HUDEP-2 (cell line): ENCODE results near the gene CRIM1.
A peak's percentile ranks its signal among the peaks of the same experiment; 100 is the strongest.
"Not testable (repeated sequence)": the region's sequence is repeated elsewhere in the genome, so short reads cannot be mapped to it uniquely, and the experiment has no call there.

ENCODE experiments used
- DNase-seq, 76 experiments: peaks; one replicate each; lab custom pipeline; 2025; ENCODE audit not compliant: unreplicated experiment in 76 of 76; lab: John Stamatoyannopoulos, UW

The CRIM1 gene

DNA sequence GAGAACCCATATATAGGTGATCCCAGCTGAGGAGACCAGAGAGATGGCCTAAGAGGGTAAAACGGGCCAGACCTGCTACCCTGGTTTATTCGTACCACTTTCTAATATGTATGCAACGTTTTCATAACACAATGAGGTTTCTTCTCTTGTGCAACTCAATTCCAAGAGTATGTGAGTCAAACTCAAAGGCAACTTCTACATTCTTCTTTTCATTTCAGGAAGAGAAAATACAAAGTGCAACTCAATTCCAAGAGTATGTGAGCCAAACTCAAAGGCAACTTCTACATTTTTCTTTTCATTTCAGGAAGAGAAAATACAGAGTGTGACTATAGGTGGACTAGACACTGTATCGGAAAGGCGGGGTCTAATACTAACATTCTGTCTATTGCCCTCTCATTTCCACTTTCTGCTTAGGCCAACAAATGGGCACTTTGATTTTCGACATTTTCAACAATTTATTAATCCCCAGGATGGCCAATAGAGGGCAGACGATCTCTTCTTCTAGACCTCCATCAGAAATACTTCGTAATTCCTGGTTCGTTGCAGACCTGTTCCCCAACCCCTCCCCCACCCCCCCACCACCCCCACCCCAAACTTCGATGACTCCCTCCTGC, 3.7 kb upstream of the CRIM1 start:
- DNase-seq = peak in 20 of 76 experiments; percentile 11 to 54 (median 34)

DNA sequence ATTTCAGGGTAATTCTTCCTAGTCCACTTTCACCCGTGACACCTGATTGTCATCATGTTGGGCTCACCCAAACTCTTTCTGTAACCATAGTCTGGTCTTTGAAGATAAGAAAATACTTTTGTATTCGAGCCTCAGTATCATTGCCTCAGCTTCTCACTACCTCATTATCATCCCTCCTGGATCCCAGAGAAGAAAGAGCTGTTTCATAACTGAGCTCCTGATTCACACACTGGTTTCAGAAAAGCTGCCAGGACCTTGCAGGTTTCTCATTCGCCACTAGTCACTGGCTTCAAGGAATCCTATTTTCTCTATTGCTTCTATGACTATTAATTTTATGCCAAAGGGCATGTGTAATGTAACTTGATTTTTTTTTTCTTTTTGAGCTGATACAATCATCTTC, 2.9 kb upstream of the CRIM1 start:
- DNase-seq = peak in 42 of 76 experiments; percentile 15 to 80 (median 52)

- DNase-seq = no peak
Observed at GRCh38 chr2:36354811-36355150, 797 bp upstream of the CRIM1 start.

GRCh38 chr2:36355890-36356297, 316 bp downstream of the CRIM1 start:
- peak in 1 of 76 experiments; percentile 32 for DNase-seq

GRCh38 chr2:36356298-36356989, 866 bp downstream of the CRIM1 start:
- peak in 14 of 76 experiments; percentile 11 to 37 (median 22) for DNase-seq

DNA sequence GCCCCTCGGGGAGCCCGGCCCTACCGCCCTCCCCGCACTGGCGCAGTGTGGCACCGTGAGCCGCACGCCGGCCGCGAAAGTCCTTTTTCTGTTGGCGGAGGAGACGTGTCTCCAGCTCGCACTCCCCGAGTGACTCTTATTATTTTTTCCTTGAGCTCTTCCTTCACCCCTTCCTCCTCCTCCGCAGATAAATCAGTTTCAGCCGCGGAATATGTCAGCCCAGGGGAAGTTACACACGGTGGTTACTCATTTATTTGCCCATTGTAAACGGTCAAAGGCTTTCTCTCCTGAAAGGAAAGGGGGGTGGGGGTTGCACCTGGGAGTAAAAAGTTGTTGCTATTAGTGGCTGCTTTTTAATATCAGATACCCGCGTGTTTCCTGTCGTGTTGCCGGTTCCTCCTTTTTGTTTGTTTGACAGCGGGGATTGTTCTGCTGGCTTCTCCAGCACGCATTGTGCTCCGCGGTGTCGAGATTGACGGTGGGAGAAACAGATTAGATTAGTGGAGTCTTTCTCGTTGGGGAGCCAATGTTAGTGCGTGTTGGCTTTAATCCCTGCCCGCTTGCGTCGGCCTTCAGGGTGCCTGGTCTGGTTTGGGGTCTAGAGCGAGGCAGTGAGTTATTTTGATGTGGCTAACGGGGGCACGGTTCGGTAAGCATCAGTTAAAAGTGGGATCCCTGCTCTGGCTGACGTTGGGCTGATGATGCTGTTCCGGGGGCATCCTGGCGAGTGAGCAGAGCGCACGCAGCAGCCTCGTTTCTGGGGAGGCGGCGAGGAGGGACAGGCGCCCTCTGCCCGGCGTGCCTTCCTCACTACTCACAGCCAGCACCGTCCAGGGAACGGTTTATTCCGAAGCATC, 1.6 kb downstream of the CRIM1 start:
- DNase-seq = peak in 43 of 76 experiments; percentile 18 to 65 (median 40)

DNA sequence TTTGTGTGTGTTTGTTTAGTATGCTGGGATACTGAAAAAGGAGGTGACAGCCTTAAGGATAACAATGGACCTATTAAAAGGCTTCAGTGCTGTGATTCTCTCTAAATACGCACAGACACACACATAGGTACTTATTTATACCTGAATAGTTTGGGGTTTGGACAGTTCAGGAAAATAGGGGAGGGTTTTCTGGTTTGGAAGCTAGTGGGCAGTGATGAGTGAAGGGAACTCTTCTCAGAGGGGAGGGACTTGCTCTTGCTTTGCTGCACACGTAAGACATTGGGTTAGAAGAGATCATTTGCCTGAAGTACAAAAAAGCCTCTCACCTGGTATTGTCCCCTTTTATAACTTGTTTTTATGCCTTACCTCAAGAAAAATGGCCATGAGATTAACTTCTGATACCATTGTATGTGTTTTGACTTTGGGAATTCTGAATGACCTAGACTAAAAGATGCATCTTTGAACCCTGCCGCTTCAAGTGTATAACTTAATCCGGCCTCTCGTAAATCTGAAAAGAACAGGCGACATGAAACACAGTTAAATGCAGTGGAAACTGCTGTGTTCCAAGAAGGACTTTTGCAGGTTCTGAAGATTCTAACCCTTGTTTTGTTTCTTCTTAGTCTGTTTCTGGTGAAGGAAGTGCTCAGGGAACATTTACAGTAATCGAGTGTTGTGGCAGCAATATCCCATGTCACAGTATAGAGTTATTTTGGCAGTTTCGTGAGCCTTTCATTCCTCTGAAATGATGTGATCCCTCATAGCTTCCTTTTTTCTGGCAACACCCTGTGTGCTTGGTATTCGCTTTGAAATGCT, 2.5 kb downstream of the CRIM1 start:
- peak in 30 of 76 experiments; percentile 8 to 65 (median 43) for DNase-seq

DNA sequence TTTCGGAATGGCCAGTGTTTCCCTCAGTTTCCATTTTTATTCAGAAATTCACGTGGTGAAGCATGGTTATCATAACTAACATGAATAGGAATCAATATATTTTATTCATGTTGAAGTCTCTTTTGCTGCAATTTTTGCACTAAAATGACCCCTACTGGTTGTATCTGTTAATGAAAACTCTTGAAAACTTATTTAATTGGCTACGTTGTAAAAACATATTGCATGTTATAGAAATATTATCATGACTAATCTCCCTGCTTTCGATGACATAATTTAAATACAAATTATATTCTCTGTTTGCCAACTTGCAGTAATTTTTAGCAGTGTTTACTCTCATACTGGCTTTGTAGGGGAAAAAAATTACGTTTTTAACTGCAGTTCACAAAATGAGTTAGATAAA, 3.5 kb downstream of the CRIM1 start:
- peak in 5 of 76 experiments; percentile 4 to 37 (median 13) for DNase-seq

DNA sequence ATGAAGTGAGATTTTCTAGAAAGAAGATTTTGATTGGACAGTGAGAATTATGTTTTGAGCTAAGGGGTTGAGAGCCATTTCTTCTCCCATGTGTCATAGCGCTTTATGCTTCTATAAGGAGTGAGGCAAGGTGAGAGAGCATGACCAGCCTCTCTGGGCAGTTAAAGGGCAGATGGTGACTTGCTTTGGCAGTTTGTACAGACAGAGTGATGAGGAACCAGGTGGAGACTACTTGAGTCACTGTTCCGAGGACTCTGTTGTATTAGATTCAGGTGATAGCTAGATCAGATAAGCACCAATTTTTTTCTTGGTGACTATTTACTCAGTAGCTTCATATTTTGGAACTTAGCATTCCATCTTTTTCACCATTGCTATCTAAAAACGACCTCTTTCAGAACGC, 4.5 kb downstream of the CRIM1 start:
- peak in 3 of 76 experiments; percentile 9 to 27 (median 22) for DNase-seq

DNA sequence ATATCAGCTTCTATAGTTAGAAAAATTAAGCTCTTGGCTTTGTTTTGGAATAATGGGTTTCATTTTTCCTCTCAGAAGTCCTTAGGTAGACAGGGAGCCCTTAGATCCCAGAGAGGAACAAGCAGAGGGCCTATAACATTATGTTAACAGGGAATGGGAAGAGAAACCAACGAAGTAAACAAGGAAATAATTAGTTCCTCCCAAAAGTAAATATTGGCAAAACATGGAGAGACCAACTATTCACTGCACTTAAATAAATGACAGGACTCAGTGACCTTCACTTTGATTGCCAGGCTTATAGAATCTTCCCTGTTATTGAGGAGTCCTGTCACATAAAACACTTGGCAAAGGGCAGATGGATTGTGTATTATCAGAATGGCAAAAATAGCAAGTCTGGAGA, 5.3 kb downstream of the CRIM1 start:
- no peak for DNase-seq

GRCh38 chr2:36361396-36361795, 5.8 kb downstream of the CRIM1 start:
- DNase-seq = no peak

DNA sequence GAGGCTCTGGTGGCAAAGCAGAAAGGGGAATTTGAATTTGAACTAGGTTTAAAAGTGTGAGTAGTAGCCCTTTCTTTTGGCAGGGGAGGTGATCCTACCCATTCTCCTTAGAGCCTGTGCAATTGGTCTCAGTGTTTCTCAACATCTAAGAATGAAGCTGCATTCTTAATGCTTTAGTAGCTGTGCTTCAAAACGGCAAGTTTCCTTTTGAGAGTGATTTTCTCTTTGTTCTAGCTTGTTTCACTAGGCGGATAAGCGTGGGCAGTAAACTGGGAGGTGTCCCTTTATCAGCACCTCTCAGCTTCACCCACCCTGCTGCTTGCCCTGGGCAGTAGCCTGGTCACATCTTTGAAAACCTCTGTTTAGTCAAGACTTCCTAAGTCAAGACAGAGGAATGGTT, 6.7 kb downstream of the CRIM1 start:
- peak in 71 of 76 experiments; percentile 17 to 87 (median 60) for DNase-seq

- not testable (repeated sequence) for DNase-seq
Observed at GRCh38 chr2:36363085-36363484, 7.5 kb downstream of the CRIM1 start.

GRCh38 chr2:36366491-36367120, 11.0 kb downstream of the CRIM1 start:
- DNase-seq = no peak

GRCh38 chr2:36367486-36367885, 11.9 kb downstream of the CRIM1 start:
- DNase-seq = no peak

DNA sequence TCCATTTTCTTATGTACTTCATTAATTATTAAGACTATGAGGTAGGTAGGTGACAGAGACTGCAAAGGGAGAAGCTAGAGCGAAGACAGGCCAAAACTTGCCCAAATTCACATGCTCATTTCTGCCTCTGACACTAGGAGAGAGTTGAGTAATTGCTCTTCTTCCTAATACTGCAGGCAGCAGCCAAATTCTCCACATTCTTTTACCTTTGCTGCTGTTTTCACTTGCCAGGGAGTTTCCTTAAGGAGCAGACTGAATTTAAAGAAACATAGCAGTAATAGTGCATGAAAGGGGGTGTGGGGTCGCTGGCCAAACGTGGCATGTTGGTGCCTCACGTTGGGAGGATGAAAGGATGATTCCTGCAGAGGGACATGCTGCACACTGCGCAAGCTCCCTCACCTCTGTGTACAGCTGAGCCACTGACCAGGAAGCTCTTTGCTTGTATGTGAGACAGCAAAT, 12.3 kb downstream of the CRIM1 start:
- no peak for DNase-seq

DNA sequence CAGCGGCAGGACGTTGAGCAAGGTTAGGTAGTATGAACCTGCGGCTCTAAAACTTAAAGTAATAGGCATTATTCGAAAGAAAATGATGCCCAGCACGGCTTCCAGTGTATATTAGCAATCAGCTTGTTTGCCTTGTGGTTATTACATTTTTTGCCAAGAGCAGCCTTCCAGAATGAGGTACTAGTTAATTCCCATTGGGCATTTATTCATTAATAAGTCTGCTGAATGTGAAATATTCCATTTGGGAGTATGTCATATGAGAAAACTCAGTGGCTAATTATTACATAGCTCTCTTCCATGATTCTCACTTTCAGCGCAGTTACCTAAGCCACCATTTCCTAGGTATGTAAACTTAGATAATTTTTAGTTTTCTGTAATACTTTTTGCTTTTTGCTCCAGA, 12.9 kb downstream of the CRIM1 start:
- DNase-seq = no peak

- no peak for DNase-seq
Observed at GRCh38 chr2:36369163-36369562, 13.6 kb downstream of the CRIM1 start.

GRCh38 chr2:36369716-36370115, 14.1 kb downstream of the CRIM1 start:
- DNase-seq = peak in 3 of 76 experiments; percentile 14 to 20 (median 16)

- no peak for DNase-seq
Observed at GRCh38 chr2:36370281-36370680, 14.7 kb downstream of the CRIM1 start.
